Erythroblast (primary cell): Measurements from ENCODE around the gene QRICH2.

Experiments
- GATA1 ChIP-seq: IDR thresholded peaks from 2 replicates; pipeline ENCODE4 v1.6.1; 2011; ENCODE audit warnings: low read depth, mild to moderate bottlenecking, control low read depth, low read length, moderate library complexity
- POLR2A ChIP-seq: IDR thresholded peaks from 2 replicates; pipeline ENCODE4 v1.6.1; 2011; ENCODE audit warnings: mild to moderate bottlenecking, low read length

- TF ChIP-seq POLR2A = no peak
- no peak for TF ChIP-seq GATA1
These were observed 66.3 kb downstream of the QRICH2 start for GRCh38 chr17:76241691-76242255.
